GM21737 (cell line): ENCODE results near the gene C1orf159.
A peak's percentile ranks its signal among the peaks of the same experiment; 100 is the strongest.
"Not testable (repeated sequence)": the region's sequence is repeated elsewhere in the genome, so short reads cannot be mapped to it uniquely, and the experiment has no call there.

ENCODE experiments used
- ATAC-seq: cut with Tn5 transposase; IDR thresholded peaks from one replicate; pipeline ENCODE4 v1.9.1; 2021; ENCODE audit warnings: mild to moderate bottlenecking, moderate library complexity; ENCODE audit not compliant: unreplicated experiment

The C1orf159 gene

DNA sequence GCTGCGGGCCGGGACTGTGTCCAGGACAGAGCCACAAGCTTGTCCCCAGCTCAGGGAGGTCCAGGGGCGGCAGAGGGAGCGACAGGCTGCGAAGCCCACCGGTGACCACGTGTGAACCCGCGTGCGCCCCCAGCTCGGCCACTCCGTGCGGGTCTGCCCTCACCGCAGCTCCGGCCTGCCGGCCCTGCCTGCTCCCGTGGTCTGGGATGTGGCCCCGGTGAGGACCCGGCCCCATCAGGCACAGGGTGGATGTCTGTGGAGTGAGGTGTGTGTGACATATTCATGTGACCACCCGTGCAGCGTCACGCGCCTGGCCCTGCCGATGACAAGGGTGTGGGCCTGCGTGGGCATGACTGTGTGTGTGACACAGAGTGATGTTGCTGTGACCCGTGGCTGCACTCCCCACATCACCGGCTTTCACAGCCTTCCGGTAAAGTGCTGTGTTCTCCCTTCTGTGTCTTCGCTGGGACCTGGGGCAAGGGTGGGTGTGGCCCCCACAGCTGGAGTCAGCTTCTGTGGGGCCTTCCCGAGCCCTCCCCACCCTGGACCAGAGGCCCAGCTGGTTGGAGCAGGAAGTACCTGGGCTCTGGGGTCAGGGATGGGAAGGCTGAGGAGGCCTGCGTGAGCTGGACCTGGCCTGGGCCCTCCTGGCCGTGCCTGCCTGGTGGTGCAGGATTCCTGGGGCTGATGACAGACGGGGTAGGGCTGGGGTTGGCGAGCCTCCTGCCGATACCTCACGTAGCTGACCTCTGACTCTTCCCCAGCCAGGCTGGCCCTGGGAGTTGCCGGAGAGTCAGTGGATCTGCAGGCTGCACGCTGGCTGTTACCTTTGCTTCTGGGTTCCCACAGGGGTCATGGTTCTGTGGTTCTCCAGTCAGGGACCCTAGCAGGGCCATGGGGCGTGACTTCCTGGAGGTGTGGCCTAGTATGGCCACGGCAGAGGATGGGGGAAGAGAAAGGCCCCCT, 45.9 kb downstream of the C1orf159 start:
- ATAC-seq = no peak

DNA sequence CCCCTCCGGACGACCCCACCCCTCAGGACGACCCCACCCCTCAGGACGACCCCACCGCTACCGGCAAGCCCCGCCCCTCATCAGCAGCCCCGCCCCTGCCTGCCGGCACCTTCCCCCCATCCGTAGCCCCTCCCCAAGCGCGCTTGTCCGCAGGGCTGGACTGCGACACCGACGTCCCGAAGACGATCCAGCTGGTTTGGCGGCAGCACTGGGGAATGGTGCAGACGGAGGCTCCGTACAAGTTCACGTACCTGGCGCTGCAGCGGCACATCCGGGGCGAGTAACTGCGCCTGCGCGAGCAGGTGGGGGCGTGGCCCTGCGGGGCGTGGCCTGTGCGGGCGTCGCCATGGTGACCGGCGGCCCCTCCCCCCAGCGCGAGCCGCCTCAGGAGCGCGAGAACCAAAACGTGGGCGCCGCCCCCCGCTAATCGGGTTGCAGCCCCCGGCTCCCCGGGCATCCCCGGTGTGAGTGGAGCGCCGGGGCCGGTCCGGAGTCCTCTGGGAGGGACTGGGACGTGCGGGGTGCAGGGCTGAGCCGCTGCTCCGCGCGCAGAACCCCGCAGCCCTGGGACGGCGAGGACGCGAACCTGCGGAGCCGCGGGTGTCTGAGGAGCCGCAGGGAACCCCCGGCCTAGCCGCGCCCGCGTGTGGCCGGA, 46.7 kb downstream of the C1orf159 start:
- peak; percentile 46 for ATAC-seq

DNA sequence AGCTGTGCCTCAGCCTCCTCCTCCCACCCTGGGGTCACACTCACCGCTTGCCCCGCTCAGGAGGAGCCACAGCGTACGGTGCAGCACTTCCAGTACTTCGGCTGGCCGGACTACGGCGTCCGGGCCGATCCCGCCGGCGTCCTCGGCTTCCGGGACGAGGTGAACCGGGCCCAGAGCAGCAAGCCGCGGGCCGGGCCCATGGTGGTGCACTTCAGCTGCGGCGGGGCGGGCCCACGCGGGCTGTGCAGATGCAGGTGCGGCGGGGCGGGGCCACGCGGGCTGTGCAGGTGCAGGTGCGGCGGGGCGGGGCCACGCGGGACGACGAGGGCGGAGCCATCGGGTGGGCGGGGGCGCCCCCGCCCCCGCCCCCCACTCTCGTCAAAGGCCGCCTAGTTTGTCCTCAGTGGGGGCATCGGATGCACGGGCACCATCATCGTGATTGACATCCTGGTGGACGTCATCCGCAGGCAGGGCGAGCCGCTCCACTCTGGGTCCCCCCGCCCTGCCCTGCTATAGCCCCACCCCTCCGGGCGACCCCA, 47.3 kb downstream of the C1orf159 start:
- ATAC-seq = peak; percentile 3

DNA sequence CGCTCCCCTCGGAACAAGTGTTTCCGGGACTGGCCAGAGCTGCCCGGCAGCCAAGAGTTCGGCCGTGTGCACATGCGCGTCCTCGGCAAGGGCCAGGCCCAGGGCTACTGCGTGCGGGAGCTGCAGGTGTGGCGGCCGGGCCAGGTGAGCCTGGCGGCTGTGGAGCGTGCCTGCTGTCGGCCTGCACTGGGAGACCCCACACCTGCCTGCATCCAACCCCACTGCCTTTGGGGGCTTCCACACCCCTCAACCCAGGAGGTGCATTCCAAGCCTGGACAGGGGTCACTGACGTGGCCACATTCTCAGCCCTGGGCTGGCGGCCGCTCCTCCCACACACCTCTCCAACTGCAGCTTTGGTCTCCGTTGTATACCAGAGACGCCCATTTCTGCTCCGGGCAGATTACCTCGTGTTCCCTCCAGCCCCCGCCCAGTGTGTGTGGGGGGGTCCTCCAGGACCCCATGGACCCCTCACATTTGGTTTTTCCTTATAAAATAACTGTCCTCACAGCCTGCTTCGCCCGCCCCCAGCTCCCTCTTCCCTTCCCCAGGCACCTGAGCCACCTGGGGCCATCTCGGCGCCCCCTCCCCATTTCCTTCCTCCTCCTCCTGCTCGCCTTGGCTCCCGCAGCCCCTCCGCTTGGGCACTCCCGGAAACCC, 47.9 kb downstream of the C1orf159 start:
- ATAC-seq = no peak

DNA sequence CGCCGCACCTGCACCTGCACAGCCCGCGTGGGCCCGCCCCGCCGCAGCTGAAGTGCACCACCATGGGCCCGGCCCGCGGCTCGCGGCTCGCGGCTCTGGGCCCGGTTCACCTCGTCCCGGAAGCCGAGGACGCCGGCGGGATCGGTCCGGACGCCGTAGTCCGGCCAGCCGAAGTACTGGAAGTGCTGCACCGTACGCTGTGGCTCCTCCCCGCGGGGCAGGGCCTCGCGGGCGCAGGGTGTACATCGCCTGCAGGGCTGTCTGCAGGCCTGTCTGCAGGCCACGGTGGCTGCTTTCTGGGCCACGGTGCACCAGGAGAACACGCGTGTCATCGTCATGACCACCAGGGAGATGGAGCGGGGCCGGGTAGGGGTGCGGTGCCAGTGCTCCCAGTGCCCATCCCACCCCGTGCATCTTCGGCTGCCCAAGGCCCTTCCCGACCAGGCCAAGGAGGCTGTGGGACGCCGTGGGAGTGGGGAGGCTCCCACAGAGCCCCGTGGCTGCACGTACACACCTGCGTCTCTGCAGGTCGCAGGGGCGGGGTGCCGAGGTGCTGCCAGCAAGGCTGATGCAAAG, 48.5 kb downstream of the C1orf159 start:
- no peak for ATAC-seq

DNA sequence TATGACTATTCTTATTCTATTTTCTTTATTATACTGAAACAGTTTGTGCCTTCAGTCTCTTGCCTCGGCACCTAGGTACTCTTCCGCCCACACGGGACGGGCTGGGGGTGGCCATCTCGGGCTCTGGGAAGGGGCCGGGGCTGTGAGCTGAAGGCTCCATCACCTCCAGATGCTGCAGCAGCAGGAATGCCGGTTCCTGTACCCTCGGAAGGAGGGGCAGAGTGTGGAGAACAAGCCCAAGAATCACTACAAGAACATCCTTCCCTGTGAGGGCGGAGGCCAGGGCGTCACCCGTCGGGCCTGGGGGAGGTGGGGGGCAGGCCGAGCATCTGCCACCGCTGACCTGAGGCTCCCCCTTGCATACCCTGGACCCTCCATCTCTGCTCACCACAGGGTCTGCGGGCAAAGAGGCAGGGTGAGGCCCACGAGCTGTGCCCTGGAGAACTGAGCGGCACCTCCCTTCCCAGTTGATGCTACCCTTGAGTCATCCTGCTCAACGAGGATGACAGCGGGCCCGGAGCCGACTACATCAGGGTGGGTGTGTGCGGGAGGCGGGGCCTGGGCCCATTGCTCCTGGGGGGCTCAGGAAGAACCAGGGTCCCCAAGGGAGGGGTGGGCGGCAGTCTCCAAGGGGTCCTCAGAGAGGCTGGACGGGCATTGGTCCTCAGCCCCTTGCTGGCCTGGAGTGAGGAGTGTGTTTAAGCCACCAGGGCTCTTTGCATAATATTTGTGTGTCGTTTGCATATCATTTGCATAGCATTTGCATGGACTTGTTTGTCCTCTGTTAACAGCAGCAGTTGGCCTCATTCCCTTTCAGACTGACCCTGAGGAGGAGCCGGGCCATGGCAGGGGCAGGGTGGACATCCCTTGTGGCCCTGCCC, 49.2 kb downstream of the C1orf159 start:
- ATAC-seq = no peak

DNA sequence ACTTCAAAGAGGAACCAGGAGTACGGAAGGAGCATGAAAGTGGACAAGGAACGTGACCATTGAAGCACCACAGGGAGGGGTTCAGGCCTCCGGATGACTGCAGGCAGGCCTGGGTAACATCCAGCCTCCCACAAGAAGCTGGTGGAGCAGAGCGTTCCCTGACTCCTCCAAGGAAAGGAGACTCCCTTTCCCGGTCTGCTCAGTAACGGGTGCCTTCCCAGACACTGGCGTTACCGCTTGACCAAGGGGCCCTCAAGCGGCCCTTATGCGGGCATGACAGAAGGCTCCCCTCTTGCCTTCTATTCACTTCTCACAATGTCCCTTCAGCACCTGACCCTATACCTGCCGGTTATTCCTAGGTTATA, 50.0 kb downstream of the C1orf159 start:
- not testable (repeated sequence) for ATAC-seq

DNA sequence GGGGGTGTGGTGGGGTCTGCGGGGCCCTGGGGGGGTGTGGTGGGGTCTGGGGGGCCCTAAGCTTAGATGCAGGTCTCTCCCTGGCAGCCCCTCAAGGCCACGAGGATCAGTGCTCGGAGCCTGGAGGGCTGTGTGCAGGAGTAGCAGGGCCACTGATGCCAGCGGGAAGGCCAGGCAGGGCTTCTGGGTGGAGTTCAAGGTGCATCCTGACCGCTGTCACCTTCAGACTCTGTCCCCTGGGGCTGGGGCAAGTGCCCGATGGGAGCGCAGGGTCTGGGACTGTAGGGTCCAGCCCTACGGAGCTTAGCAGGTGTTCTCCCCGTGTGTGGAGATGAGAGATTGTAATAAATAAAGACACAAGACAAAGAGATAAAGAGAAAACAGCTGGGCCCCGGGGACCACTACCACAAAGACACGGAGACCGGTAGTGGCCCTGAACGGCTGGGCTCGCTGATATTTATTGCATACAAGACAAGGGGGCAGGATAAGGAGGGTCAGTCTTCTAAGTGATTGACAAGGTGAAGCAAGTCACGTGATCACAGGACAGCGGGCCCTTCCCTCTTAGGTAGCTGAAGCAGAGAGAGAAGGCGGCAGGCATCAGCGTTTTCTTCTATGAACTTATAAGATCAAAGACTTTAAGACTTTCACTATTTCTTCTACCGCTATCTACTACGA, 50.5 kb downstream of the C1orf159 start:
- ATAC-seq = no peak

DNA sequence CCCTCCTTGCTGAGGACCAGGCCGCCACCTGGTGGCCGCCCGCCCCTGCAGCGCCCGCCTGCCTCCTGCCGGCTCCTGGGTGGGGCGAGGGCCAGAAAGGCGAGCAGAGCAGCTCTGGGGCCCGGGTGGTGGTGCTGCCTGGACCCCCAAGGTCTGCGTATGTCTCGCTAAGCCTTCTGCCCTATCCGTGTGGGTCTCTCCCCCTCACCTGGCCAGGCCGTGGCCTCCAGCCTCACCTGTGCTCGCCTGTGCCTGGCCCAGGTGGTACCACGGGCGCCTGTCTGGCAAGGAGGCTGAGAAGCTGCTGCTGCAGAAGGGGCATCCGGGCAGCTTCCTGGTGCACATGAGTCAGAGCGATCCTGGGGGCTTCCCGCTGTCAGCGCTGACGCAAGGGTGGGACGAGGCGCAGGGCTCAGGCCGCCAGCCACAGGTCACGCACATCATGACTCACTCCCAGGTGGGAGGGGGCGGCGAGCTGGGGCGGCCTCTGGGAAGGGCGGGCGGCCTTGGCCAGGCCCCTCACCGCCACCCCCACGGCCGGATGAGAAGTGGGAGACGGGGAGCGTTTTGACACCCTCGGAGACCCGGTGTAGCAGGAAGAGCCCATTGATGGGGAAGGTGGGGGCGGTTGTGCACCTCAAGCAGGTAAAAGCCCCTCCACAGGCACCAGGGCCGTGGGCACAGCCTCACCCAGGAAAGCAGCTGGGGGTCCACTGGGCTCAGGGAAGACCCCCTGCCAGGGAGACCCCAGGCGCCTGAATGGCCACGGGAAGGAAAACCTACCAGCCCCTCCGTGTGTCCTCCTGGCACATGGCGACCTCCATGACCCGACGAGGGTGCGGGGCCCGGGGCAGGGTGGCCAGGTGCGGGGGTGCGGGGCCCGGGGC, 51.7 kb downstream of the C1orf159 start:
- peak; percentile 45 for ATAC-seq

DNA sequence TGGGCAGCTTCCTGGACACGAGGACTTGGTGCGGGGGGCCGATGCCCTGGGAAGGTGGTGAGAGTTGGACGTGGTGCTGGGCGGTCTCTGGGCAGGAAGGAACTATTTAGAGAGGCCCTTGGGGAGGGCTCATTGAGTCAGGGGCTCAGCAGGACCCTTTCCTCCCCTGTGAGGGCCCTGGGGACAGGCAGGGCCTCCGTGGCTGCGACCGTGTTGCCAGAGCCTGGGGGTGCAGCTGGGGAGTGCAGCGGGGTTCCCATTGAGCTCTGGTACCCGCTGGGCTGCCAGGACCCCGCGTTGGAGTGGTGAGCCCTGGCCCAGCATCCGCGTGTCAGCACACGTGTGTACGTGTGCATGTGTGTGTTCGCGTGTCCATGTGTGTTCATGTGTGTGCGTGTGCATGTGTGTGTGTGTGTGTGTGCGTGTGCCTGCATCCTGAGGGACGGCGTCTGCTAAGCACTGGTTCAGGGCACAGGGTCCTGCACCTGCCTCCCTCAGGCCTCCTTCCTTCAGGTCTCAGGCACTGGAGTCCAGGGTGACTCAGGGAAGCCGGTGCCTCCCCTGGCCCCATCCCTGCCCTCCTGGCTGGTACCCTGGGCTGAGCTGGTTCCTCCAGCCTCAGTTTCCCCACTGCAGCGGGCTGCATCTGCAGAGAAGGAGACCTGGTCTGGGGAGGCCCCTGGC, 52.5 kb downstream of the C1orf159 start:
- no peak for ATAC-seq

DNA sequence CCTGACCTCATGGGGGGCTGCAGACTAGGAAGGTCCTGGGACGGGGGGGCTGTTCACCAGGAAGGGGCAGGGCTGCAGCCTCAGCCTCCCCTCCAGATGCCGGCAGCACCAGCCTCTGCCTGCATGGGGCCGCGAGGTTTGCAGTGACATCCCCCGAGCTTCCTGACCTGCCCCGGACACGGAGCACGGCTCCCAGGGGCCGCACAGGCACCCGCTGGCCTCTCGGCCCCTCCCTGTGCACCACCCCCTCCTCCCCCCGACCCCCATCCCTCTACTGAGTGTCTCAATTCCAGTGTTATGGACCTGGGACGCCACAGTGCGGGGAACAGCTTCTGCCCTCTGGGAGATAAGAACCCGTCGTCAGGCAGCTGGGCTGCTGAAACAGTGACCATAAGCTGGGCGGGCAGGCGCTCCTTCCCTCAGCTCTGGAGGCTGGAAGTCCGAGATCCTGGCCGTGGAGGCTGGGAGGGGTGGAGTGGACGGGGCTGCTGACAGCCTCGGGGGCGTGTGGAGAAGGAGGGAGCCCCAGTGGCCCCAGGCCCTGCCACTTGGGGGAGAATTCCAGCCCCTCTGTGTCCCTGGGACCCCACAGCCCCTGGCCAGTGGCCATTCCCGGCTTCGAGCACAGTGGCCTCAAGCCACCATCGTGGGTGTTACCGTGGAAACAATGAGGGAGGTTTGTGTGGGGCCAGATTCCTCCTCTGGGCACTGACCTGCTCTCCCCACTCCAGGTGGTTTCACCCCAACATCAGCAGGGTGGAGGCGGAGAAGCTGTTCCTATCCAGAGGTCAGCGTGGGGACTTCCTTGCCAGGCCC, 53.3 kb downstream of the C1orf159 start:
- no peak for ATAC-seq

DNA sequence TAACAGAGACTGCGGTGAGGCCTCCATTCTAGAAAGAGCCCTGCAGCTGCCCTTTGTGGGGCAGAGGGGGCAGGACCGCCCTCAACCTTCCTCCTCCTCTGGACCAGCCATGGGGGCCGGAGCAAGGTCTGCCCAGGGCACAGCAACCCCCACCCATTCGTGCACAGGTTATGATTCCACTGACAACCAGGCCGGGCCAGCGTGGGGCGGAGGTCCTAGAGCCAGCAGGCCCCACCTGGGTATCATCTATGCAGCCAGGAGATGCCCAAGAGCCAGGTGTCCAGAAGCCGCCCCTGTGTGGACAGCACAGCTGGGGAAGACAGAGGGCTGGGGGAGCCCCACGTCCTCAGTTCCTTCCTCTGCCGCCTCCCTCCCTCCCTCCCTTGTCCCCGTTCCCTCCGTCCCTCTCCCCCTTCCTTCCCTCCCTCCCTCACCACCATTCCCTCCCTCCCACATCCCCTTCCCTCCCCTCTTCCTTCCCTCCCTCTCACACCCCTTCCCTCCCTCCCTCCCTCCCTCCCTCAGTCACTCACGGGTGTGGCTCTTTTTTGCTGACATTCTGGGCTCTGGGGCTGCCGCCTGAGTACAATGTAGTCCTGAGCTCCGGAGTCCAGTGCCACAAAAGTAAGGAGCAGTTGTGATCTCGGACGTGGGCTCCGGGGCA, 54.1 kb downstream of the C1orf159 start:
- no peak for ATAC-seq

DNA sequence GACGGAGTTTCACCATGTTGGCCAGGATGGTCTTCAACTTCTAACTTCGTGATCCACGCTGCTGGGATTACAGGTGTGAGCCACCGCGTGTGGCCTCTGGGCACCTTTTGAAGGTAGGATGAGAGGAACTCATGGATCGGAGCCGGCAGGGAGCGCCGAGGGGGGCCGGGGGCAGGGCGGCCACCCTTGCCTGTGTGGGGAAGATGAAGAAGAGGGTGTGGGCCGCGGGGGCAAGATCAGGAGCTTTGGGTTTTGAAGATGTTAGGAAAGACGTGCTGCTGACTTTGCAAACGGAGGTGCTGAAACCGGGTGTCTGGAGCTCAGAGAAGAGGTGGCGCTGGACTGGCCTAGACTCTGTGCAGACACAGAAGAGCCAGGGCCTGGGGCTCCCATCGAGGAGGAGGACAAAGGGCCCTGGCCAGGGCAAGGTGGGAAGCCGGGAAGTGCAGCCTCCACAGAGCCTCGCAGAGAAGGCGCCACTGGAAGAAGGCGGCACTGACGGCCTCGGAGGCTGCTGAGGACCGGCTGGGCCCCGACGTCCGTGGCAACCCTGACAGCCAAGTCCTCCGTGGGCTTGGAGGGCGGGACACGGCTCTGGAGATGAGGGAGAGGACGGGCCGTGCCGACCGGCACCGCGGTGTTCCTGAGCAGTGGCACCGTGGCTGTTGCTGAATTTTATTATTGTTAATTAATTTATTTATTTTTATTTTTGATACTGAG, 55.4 kb downstream of the C1orf159 start:
- ATAC-seq = no peak

DNA sequence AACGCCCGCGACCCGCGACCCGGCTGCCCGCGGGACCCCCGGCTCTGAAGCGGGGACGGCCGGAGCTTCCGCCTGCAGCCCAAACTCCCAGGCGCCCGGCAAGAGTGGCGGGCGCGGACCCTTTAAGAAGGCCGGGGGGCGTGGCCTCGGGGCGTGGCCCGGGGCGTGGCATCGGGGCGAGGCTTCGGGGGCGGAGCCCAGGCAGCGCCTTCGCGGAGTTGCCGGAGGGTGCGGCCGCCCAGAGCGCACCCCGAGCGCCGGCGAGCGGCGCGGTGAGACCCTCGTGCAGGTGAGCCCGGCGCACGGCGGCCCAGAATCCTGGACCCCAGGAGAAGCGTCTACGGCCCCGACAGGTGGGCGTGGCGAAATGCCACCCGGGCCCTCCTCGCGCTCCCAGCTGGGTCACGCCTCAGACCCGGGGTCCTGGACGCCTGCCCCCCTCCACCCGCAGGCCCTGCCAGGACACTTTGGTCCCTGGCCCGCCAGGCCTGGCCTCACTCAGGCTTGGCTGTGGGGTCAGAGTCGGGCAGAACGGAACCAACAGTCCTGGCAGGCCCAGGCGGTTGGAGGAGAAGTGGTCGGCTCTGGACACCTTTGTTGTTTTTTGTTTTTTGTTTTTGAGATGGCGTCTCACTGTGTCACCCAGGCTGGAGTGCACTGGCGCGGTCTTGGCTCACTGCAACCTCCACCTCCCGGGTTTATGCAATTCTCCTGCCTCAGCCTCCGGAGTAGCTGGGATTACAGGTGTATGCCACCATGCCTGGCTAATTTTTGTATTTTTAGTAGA, 56.2 kb downstream of the C1orf159 start:
- ATAC-seq = peak; percentile 51

DNA sequence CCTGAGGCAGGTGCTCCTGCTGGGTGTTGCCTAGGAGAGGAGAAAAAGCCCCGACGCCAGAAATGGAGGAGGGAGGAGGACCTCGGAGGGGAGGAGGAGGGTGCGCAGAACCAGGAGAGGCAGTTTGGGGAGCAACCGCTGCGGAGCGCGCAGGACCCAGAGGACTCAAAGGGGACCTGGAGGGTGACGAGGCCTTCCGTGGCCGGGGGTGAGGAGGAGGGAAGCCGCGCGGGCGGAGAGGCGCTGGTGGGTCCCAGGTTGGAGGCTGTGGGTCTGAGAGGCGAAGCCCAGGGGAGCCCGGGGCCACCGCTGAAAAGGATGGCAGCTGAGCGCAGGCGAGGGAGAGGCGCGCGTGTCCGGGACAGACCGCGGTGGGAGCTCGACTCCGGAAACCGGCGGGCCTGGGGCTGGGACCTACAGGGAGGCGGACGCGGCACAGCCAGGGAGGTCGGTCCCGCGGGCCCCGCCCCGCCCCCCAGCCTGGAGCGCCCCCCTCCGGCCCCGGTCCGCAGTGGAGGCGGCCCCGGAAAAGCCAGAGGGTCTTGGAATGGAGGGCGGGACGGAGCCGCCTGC, 56.9 kb downstream of the C1orf159 start:
- ATAC-seq = peak; percentile 30
